Neural progenitor cell (in vitro differentiated cells): ENCODE results near the gene GAB2. TPM values are rescaled to one million over a fixed set of nuclear protein-coding genes. Genes with fewer than 3 reads are reported as not detected.
"Not testable (repeated sequence)": the region's sequence is repeated elsewhere in the genome, so short reads cannot be mapped to it uniquely, and the experiment has no call there.

Source experiments
- DNase-seq: peaks from one replicate; pipeline ENCODE4 v3.0.0-alpha.2; 2016; ENCODE audit warnings: low spot score
- H2AFZ ChIP-seq: fragments of 200-600 bp; sonication (generic); replicated peaks from 2 replicates; pipeline ENCODE4 v1.6.1; 2016; ENCODE audit warnings: antibody characterized with exemption
- H3F3A ChIP-seq: fragments of 200-600 bp; sonication (generic); 2 replicates; pipeline ENCODE4 v1.6.1; 2016; ENCODE audit warnings: antibody characterized with exemption, low read depth
- H3K27ac ChIP-seq: fragments of 200-600 bp; sonication (generic); 2 replicates; pipeline ENCODE4 v1.5.1; 2016; ENCODE audit warnings: mild to moderate bottlenecking
- H3K27me3 ChIP-seq: fragments of 200-600 bp; sonication (generic); 2 replicates; pipeline ENCODE4 v1.6.1; 2016; ENCODE audit warnings: mild to moderate bottlenecking, moderate library complexity
- H3K36me3 ChIP-seq: fragments of 200-600 bp; sonication (generic); 2 replicates; pipeline ENCODE4 v1.5.1; 2016
- H3K4me1 ChIP-seq: fragments of 200-600 bp; sonication (generic); 2 replicates; pipeline ENCODE4 v1.6.1; 2016; ENCODE audit warnings: mixed run types
- H3K4me2 ChIP-seq: fragments of 200-600 bp; sonication (generic); 2 replicates; pipeline ENCODE4 v1.6.1; 2016
- H3K4me3 ChIP-seq: fragments of 200-600 bp; sonication (generic); 2 replicates; pipeline ENCODE4 v1.5.1; 2016
- H3K79me2 ChIP-seq: fragments of 200-600 bp; sonication (generic); 2 replicates; pipeline ENCODE4 v1.6.1; 2016; ENCODE audit warnings: low read depth
- H3K9ac ChIP-seq: fragments of 200-600 bp; sonication (generic); 2 replicates; pipeline ENCODE4 v1.6.1; 2016
- H3K9me3 ChIP-seq: fragments of 200-600 bp; sonication (generic); 2 replicates; pipeline ENCODE4 v1.5.1; 2016; ENCODE audit warnings: low read depth
- H4K20me1 ChIP-seq: fragments of 200-600 bp; sonication (generic); 2 replicates; pipeline ENCODE4 v1.6.1; 2016; ENCODE audit warnings: low read depth
- H3K27ac Mint-ChIP-seq: 3 replicates; pipeline ENCODE4 v1.8.0; 2021; ENCODE audit warnings: mixed read lengths
- H3K27me3 Mint-ChIP-seq: 2 replicates; pipeline ENCODE4 v1.8.0; 2022; ENCODE audit warnings: low read depth, mild to moderate bottlenecking, inconsistent platforms, moderate library complexity, mixed read lengths; ENCODE audit not compliant: insufficient read depth
- H3K36me3 Mint-ChIP-seq: 3 replicates; pipeline ENCODE4 v1.8.0; 2021; ENCODE audit warnings: mixed read lengths
- H3K4me1 Mint-ChIP-seq: 3 replicates; pipeline ENCODE4 v1.8.0; 2021; ENCODE audit warnings: mixed read lengths
- H3K4me3 Mint-ChIP-seq: 3 replicates; pipeline ENCODE4 v1.8.0; 2021; ENCODE audit warnings: mild to moderate bottlenecking, moderate library complexity, mixed read lengths
- H3K9me3 Mint-ChIP-seq: 3 replicates; pipeline ENCODE4 v1.8.0; 2020; ENCODE audit warnings: mixed read lengths
- CTCF ChIP-seq: fragments of 200-600 bp; sonication (generic); IDR thresholded peaks from 2 replicates; pipeline ENCODE4 v1.5.1; 2017; ENCODE audit warnings: antibody characterized with exemption, mild to moderate bottlenecking
- EZH2 ChIP-seq: fragments of 200-600 bp; sonication (generic); IDR thresholded peaks from 2 replicates; pipeline ENCODE4 v1.6.1; 2017; ENCODE audit warnings: antibody characterized with exemption, mild to moderate bottlenecking, moderate library complexity
- EZH2phosphoT487 ChIP-seq: fragments of 200-600 bp; sonication (generic); IDR thresholded peaks from 2 replicates; pipeline ENCODE4 v1.6.1; 2017; ENCODE audit warnings: antibody characterized with exemption
- total RNA-seq: library from RNA; depleted of rRNA; stranded (reverse); fragments of >200 nt; gene quantifications from 2 replicates; pipeline ENCODE4 v1.2.3, GENCODE V29; 2015; ENCODE audit warnings: low replicate concordance

The GAB2 gene
- 11.1 and 21.6 TPM in 2 replicates for total RNA-seq

- H3F3A ChIP-seq: peaks cover 51% of the 10 kb centered on the region
- Mint-ChIP-seq H3K4me3 (peak within 1 kb of the TSS; percentile 94), H3K4me1 (peaks cover 31% of the 10 kb centered on the region), H3K9me3 (no peaks in the 10 kb centered on the region), H3K36me3 (no peaks in the 10 kb centered on the region), H3K27me3 (peaks cover 20% of the 10 kb centered on the region), H3K27ac (peak within 1 kb of the TSS; percentile 83)
- H3K4me2 ChIP-seq: peak within 1 kb of the TSS; percentile 87
- no peaks in the 10 kb centered on the region for H3K36me3 ChIP-seq
- peaks cover 18% of the 10 kb centered on the region for H3K27me3 ChIP-seq
- TF ChIP-seq EZH2phosphoT487: no peak
- TF ChIP-seq CTCF: no peak
- TF ChIP-seq EZH2: no peak
- peaks cover 22% of the 10 kb centered on the region for H4K20me1 ChIP-seq
- H2AFZ ChIP-seq: peak within 1 kb of the TSS; percentile 85
- peak within 1 kb of the TSS; percentile 70 for H3K27ac ChIP-seq
- H3K4me3 ChIP-seq: peak within 1 kb of the TSS; percentile 67
- no peak for DNase-seq
- H3K9ac ChIP-seq: no peak within 1 kb of the TSS
- peaks cover 20% of the 10 kb centered on the region for H3K4me1 ChIP-seq
- no peaks in the 10 kb centered on the region for H3K9me3 ChIP-seq
- H3K79me2 ChIP-seq: peaks cover 41% of the 10 kb centered on the region
Observed at GRCh38 chr11:78417175-78417887, at the start of gene GAB2. TSS of gene GAB2 (minus strand) at chr11:78417820. CDS start at chr11:78417720, 100 bp downstream.

GRCh38 chr11:78467370-78467769 lies 49.8 kb upstream of the GAB2 start:
- H3K27me3 ChIP-seq: no peaks in the 10 kb centered on the region
- no peaks in the 10 kb centered on the region for H3K4me1 ChIP-seq
- Mint-ChIP-seq H3K36me3 (peaks cover 20% of the 10 kb centered on the region), H3K27ac (no peak overlapping the region), H3K9me3 (no peaks in the 10 kb centered on the region), H3K4me3 (no peak overlapping the region), H3K27me3 (no peaks in the 10 kb centered on the region), H3K4me1 (peaks cover 13% of the 10 kb centered on the region)
- TF ChIP-seq EZH2phosphoT487 (no peak), EZH2 (no peak), CTCF (no peak)
- H2AFZ ChIP-seq: no peak overlapping the region
- H3K36me3 ChIP-seq: no peaks in the 10 kb centered on the region
- H3K9me3 ChIP-seq: no peaks in the 10 kb centered on the region
- H3F3A ChIP-seq: peaks cover 9% of the 10 kb centered on the region
- no peak overlapping the region for H3K27ac ChIP-seq
- no peak overlapping the region for H3K4me3 ChIP-seq
- H3K79me2 ChIP-seq: no peaks in the 10 kb centered on the region
- DNase-seq: no peak
- no peak overlapping the region for H3K9ac ChIP-seq
- no peak overlapping the region for H3K4me2 ChIP-seq
- H4K20me1 ChIP-seq: no peaks in the 10 kb centered on the region

GRCh38 chr11:78465169-78465942 lies 47.7 kb upstream of the GAB2 start:
- Mint-ChIP-seq H3K27me3 (peaks cover 2% of the 10 kb centered on the region), H3K27ac (peak overlapping the region; percentile 57), H3K4me1 (peaks cover 13% of the 10 kb centered on the region), H3K4me3 (no peak overlapping the region), H3K9me3 (no peaks in the 10 kb centered on the region), H3K36me3 (peaks cover 20% of the 10 kb centered on the region)
- no peak for DNase-seq
- H3K4me3 ChIP-seq: no peak overlapping the region
- H3K9me3 ChIP-seq: no peaks in the 10 kb centered on the region
- no peaks in the 10 kb centered on the region for H3K36me3 ChIP-seq
- peaks cover 9% of the 10 kb centered on the region for H3F3A ChIP-seq
- no peaks in the 10 kb centered on the region for H4K20me1 ChIP-seq
- H3K27ac ChIP-seq: no peak overlapping the region
- no peaks in the 10 kb centered on the region for H3K27me3 ChIP-seq
- TF ChIP-seq CTCF: no peak
- no peak for TF ChIP-seq EZH2phosphoT487
- no peak for TF ChIP-seq EZH2
- H2AFZ ChIP-seq: no peak overlapping the region
- no peak overlapping the region for H3K4me2 ChIP-seq
- no peaks in the 10 kb centered on the region for H3K4me1 ChIP-seq
- no peaks in the 10 kb centered on the region for H3K79me2 ChIP-seq
- no peak overlapping the region for H3K9ac ChIP-seq

GRCh38 chr11:78464787-78465168 lies 47.2 kb upstream of the GAB2 start:
- not testable (repeated sequence) for H3K9me3 ChIP-seq, DNase-seq, H3K4me3 ChIP-seq, H3K9me3 Mint-ChIP-seq, H3K27me3 Mint-ChIP-seq, H3K4me3 Mint-ChIP-seq, H3K4me1 Mint-ChIP-seq, H2AFZ ChIP-seq, H3F3A ChIP-seq, H3K27ac Mint-ChIP-seq, H3K9ac ChIP-seq, H3K27ac ChIP-seq, H4K20me1 ChIP-seq, H3K36me3 ChIP-seq, H3K79me2 ChIP-seq, H3K27me3 ChIP-seq, H3K4me1 ChIP-seq, H3K4me2 ChIP-seq
- H3K36me3 Mint-ChIP-seq: peaks cover 21% of the 10 kb centered on the region
